B cell (primary cell): ENCODE data around the gene WNK1. TPM values are rescaled to one million over a fixed set of nuclear protein-coding genes. Genes with fewer than 3 reads are reported as not detected.

Source experiments
- ATAC-seq: fragments of 200-7000 bp; cut with Tn5 transposase; one replicate; pipeline ENCODE4 v1.10.0; 2021; ENCODE audit warnings: low read depth, mild to moderate bottlenecking, moderate number of reproducible peaks, moderate library complexity
- CTCF ChIA-PET: fragments of 350-600 bp; sonication (Branson Sonifier 250); formaldehyde crosslinking; loops from one replicate; lab custom pipeline; 2021; ENCODE audit warnings: antibody characterized with exemption, inconsistent platforms; lab: Charles Lee
- POLR2A ChIA-PET: fragments of 350-600 bp; sonication (Branson Sonifier 250); formaldehyde crosslinking; loops from one replicate; lab custom pipeline; 2021; ENCODE audit warnings: antibody characterized with exemption; lab: Charles Lee
- DNase-seq: peaks from one replicate; pipeline ENCODE4 v3.0.0; 2013
- H2AFZ ChIP-seq: 2 replicates; pipeline ENCODE4 v1.6.1; 2012; ENCODE audit warnings: mild to moderate bottlenecking, low read depth, low read length; ENCODE audit not compliant: insufficient read depth, poor library complexity, severe bottlenecking
- H3K27ac ChIP-seq, 2 donors: 1 replicate in 1 of 2; 2 replicates in 1 of 2; pipeline ENCODE4 v1.5.1; 2012 to 2013; ENCODE audit warnings: low read length in 2 of 2, mild to moderate bottlenecking in 2 of 2, moderate library complexity in 1 of 2
- H3K27me3 ChIP-seq, 4 experiments: fragments of 200-600 bp in 1 of 4; sonication (generic) in 1 of 4; replicated peaks in 1 of 4; 1 replicate in 2 of 4; 2 replicates in 2 of 4; pipeline versions ENCODE4 v1.6.1 to v1.7.0; 2013 to 2016; ENCODE audit warnings: low read length in 3 of 4, mild to moderate bottlenecking in 2 of 4, mixed read lengths in 1 of 4, moderate library complexity in 1 of 4; ENCODE audit not compliant: insufficient read depth in 4 of 4, control insufficient read depth in 3 of 4; ENCODE audit errors: control extremely low read depth in 1 of 4
- H3K36me3 ChIP-seq, 2 experiments: replicated peaks in 1 of 2; 1 replicate in 1 of 2; 2 replicates in 1 of 2; pipeline versions ENCODE4 v1.6.1 to v1.7.1; 2013; ENCODE audit warnings: low read length in 1 of 2; ENCODE audit not compliant: insufficient read depth in 2 of 2, control insufficient read depth in 1 of 2; ENCODE audit errors: control extremely low read depth in 1 of 2, extremely low read depth in 1 of 2
- H3K4me1 ChIP-seq, 2 donors: fragments of 200-600 bp in 1 of 2; sonication (generic) in 1 of 2; 1 replicate in 1 of 2; 2 replicates in 1 of 2; pipeline versions ENCODE4 v1.5.1 to v1.6.1; 2013 to 2017; ENCODE audit warnings: low read length in 2 of 2; ENCODE audit not compliant: control insufficient read depth in 2 of 2, insufficient read depth in 2 of 2
- H3K4me2 ChIP-seq: replicated peaks from 2 replicates; pipeline ENCODE3; 2012; ENCODE audit warnings: mild to moderate bottlenecking, low read depth, low read length; ENCODE audit not compliant: poor library complexity, severe bottlenecking
- H3K4me3 ChIP-seq, 5 experiments: fragments of 200-600 bp in 1 of 5; sonication (generic) in 1 of 5; 1 replicate in 3 of 5; 2 replicates in 2 of 5; pipeline versions ENCODE4 v1.5.1 to v1.7.0; 2011 to 2016; ENCODE audit warnings: low read length in 4 of 5, mild to moderate bottlenecking in 4 of 5, low read depth in 2 of 5, control low read depth in 1 of 5, moderate library complexity in 1 of 5; ENCODE audit not compliant: insufficient read depth in 1 of 5; ENCODE audit errors: control extremely low read depth in 1 of 5, extremely low read depth in 1 of 5
- H3K79me2 ChIP-seq: fragments of 200-600 bp; sonication (generic); one replicate; pipeline ENCODE4 v1.6.0; 2016; ENCODE audit warnings: low read length; ENCODE audit not compliant: control insufficient read depth, insufficient read depth
- H3K9ac ChIP-seq: fragments of 200-600 bp; sonication (generic); 2 replicates; pipeline ENCODE4 v1.6.1; 2017; ENCODE audit warnings: mild to moderate bottlenecking, low read length, moderate library complexity
- H3K9me3 ChIP-seq, 3 donors: one replicate each; pipeline versions ENCODE4 v1.6.1 to v1.7.1; 2013; ENCODE audit warnings: low read length in 2 of 3; ENCODE audit not compliant: control insufficient read depth in 2 of 3, insufficient read depth in 1 of 3; ENCODE audit errors: control extremely low read depth in 1 of 3
- H4K20me1 ChIP-seq: 2 replicates; pipeline ENCODE4 v1.6.0; 2012; ENCODE audit warnings: mild to moderate bottlenecking, low read length; ENCODE audit not compliant: insufficient read depth, control insufficient read depth, poor library complexity, severe bottlenecking
- H3K27ac Mint-ChIP-seq: one replicate; pipeline ENCODE4 v1.8.0; 2021; ENCODE audit warnings: mixed read lengths
- H3K27me3 Mint-ChIP-seq: one replicate; pipeline ENCODE4 v1.8.0; 2021; ENCODE audit warnings: mixed read lengths
- H3K4me1 Mint-ChIP-seq: one replicate; pipeline ENCODE4 v1.8.0; 2021; ENCODE audit warnings: mixed read lengths
- H3K4me3 Mint-ChIP-seq: one replicate; pipeline ENCODE4 v1.8.0; 2021; ENCODE audit warnings: mixed read lengths
- H3K9me3 Mint-ChIP-seq: one replicate; pipeline ENCODE4 v1.8.0; 2022; ENCODE audit warnings: mixed read lengths; ENCODE audit not compliant: insufficient read depth
- EZH2 ChIP-seq: IDR thresholded peaks from 2 replicates; pipeline ENCODE4 v1.6.1; 2012; ENCODE audit warnings: borderline replicate concordance, low read depth, mild to moderate bottlenecking, moderate library complexity, low read length; ENCODE audit not compliant: insufficient read depth, poor library complexity, severe bottlenecking
- WGBS: methylation state at CpG from one replicate; pipeline ENCODE4 v1.1.5; 2013; ENCODE audit warnings: missing lambda C conversion rate; ENCODE audit not compliant: insufficient coverage; 5-methylcytosine and 5-hydroxymethylcytosine counted together
- intact Hi-C: fragments of 100-400 bp; cut with micrococcal nuclease; formaldehyde crosslinking; loops from one replicate; pipeline ENCODE4 v1.10.0; 2022
- polyA plus RNA-seq: library from polyadenylated mRNA; depleted of rRNA; stranded (reverse); fragments of >200 nt; gene quantifications from 2 replicates; pipeline ENCODE4 v1.2.3, GENCODE V29; 2012
- total RNA-seq, 2 donors: library from RNA; stranded (reverse); fragments of 120-200 nt in 1 of 2; gene quantifications; 1 replicate in 1 of 2; 2 replicates in 1 of 2; pipeline versions ENCODE4 v1.2.3 to v1.2.4, GENCODE V29; 2013 to 2022
- TF ChIP-seq, protein P1 (sequence below): fragments of 200-600 bp; IDR thresholded peaks from one replicate; pipeline ENCODE4 v1.8.0; 2022; ENCODE audit warnings: antibody characterized with exemption, mild to moderate bottlenecking

WNK1 gene
- total and polyA plus RNA-seq, 2 donors (not counting 1 experiment from before 2014, with no cell fraction given) = 43.9 to 188 TPM

DNA sequence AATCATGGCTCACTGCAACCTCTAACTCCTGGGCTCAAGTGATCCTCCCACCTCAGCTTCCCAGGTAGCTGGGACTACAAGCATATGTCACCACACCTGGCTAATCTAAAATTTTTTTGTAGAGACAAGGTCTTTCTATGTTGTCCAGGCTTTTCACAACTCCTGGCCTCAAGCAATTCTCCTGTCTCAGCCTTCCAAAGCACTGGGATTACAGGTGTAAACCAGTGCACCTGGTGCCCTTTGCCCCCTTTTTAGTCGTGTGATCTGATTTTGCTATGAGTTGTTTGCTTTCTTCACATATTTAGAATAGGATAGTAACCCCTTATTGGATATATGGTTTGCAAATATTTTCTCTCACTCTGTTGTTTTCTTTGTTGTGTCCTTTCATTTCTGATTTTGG is 198.8 kb downstream of the WNK1 start:
- Histone ChIP-seq H3K36me3 (no peaks in the 10 kb centered on the region), H3K4me2 (no peak overlapping the region), H3K4me3 (no peak overlapping the region), H3K79me2 (peaks cover 19% of the 10 kb centered on the region), H4K20me1 (no peaks in the 10 kb centered on the region), H3K9me3 (no peaks in the 10 kb centered on the region), H3K27me3 (no peaks in the 10 kb centered on the region), H3K9ac (no peak overlapping the region), H3K4me1 (peaks cover 0 to 13% of the 10 kb centered on the region in 2 donors), H3K27ac (no peak overlapping the region), H2AFZ (no peak overlapping the region)
- Mint-ChIP-seq H3K27ac (peak overlapping the region; percentile 32), H3K9me3 (no peaks in the 10 kb centered on the region), H3K4me1 (peaks cover 20% of the 10 kb centered on the region), H3K27me3 (no peaks in the 10 kb centered on the region), H3K4me3 (peak overlapping the region; percentile 88)
- DNase-seq (no peak), ATAC-seq (no peak)
- intact Hi-C loops = no loop called here
- no CpG with 5 or more reads among the region's 1 CpG for WGBS
- CTCF ChIA-PET = interaction anchor here (0.6 to 4.0 kb wide), 5 partner anchors 40 to 382 kb away, joined by 3 to 31 read pairs (median 5); partner anchors contain the start of gene ERC1
- TF ChIP-seq, protein P1, sequence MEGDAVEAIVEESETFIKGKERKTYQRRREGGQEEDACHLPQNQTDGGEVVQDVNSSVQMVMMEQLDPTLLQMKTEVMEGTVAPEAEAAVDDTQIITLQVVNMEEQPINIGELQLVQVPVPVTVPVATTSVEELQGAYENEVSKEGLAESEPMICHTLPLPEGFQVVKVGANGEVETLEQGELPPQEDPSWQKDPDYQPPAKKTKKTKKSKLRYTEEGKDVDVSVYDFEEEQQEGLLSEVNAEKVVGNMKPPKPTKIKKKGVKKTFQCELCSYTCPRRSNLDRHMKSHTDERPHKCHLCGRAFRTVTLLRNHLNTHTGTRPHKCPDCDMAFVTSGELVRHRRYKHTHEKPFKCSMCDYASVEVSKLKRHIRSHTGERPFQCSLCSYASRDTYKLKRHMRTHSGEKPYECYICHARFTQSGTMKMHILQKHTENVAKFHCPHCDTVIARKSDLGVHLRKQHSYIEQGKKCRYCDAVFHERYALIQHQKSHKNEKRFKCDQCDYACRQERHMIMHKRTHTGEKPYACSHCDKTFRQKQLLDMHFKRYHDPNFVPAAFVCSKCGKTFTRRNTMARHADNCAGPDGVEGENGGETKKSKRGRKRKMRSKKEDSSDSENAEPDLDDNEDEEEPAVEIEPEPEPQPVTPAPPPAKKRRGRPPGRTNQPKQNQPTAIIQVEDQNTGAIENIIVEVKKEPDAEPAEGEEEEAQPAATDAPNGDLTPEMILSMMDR = no peak
- no peak for TF ChIP-seq EZH2
- POLR2A ChIA-PET = interaction anchor here (1.4 kb wide), 1 partner anchor 39 kb away, joined by 5 read pairs; the partner anchor contains the start of gene ERC1

DNA sequence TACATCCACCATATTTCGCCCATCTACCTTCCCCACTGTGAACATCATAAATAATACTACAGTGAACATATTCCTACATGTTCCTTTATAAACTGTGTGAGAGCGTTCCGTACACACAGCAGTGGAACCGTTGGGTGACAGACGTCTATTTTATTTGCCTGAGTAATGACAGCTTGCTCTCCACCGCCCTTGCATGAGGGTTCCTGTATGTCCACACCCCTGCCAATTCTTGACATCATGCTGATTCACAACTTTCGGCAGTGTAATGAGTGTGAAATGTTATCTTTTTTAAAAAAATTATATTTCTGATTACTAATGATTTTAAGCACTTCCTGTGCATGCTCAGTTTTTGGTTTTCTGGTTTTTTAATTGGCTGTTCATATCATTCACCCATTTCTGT is 201.4 kb downstream of the WNK1 start:
- Histone ChIP-seq H2AFZ (no peak overlapping the region), H3K4me2 (no peak overlapping the region), H3K27me3 (no peaks in the 10 kb centered on the region), H3K79me2 (peaks cover 5% of the 10 kb centered on the region), H3K36me3 (no peaks in the 10 kb centered on the region), H3K9ac (no peak overlapping the region), H3K4me1 (peaks cover 0 to 12% of the 10 kb centered on the region in 2 donors), H3K9me3 (no peaks in the 10 kb centered on the region), H4K20me1 (no peaks in the 10 kb centered on the region), H3K27ac (no peak overlapping the region), H3K4me3 (no peak overlapping the region)
- intact Hi-C loops = no loop called here
- TF ChIP-seq, protein P1 = no peak
- TF ChIP-seq EZH2 = no peak
- DNase-seq = no peak
- no peak for ATAC-seq
- H3K4me1 Mint-ChIP-seq = peaks cover 13% of the 10 kb centered on the region
- 100% methylated on average over 1 of the region's 7 CpGs for WGBS
- ChIA-PET CTCF (interaction anchor here (0.9 kb wide), 1 partner anchor 177 kb away, joined by 3 read pairs; no protein-coding TSS in a partner anchor), POLR2A (no interaction called here)
- no peak overlapping the region for H3K4me3 Mint-ChIP-seq
- H3K9me3 Mint-ChIP-seq = no peaks in the 10 kb centered on the region
- H3K27me3 Mint-ChIP-seq = no peaks in the 10 kb centered on the region
- H3K27ac Mint-ChIP-seq = no peak overlapping the region
